H9 (cell line): ENCODE measurements around the gene ZNF653. TPM values are rescaled to one million over a fixed set of nuclear protein-coding genes. Genes with fewer than 3 reads are reported as not detected.

Experiments used
- DNase-seq: peaks from one replicate; pipeline ENCODE4 v3.0.0-alpha.2; 2017
- H2AFZ ChIP-seq: one replicate; pipeline ENCODE4 v1.6.1; 2013; ENCODE audit warnings: mild to moderate bottlenecking, low read length, control low read depth, moderate library complexity
- H2AK5ac ChIP-seq: 2 replicates; pipeline ENCODE4 v1.6.1; 2013; ENCODE audit warnings: low read length, control low read depth, mixed read lengths; ENCODE audit not compliant: insufficient read length
- H2BK120ac ChIP-seq: one replicate; pipeline ENCODE4 v1.6.1; 2013; ENCODE audit warnings: low read depth, mild to moderate bottlenecking, low read length, control low read depth, inconsistent platforms; ENCODE audit not compliant: poor library complexity, severe bottlenecking
- H2BK12ac ChIP-seq: 2 replicates; pipeline ENCODE4 v1.6.1; 2013; ENCODE audit warnings: low read length, control low read depth, mixed read lengths, low read depth; ENCODE audit not compliant: insufficient read length
- H2BK15ac ChIP-seq: 2 replicates; pipeline ENCODE4 v1.6.1; 2013; ENCODE audit warnings: low read depth, low read length, control low read depth
- H2BK20ac ChIP-seq: one replicate; pipeline ENCODE4 v1.6.1; 2013; ENCODE audit warnings: low read depth, mild to moderate bottlenecking, low read length, control low read depth, inconsistent platforms; ENCODE audit not compliant: poor library complexity, severe bottlenecking
- H2BK5ac ChIP-seq: 2 replicates; pipeline ENCODE4 v1.6.1; 2013; ENCODE audit warnings: low read length, control low read depth, mixed read lengths; ENCODE audit not compliant: insufficient read length
- H3K14ac ChIP-seq: 2 replicates; pipeline ENCODE4 v1.6.1; 2013; ENCODE audit warnings: low read length, control low read depth; ENCODE audit not compliant: insufficient read depth
- H3K18ac ChIP-seq: 2 replicates; pipeline ENCODE4 v1.6.1; 2013; ENCODE audit warnings: low read depth, mild to moderate bottlenecking, mixed read lengths, low read length, control low read depth; ENCODE audit not compliant: insufficient read length
- H3K23ac ChIP-seq: 2 replicates; pipeline ENCODE4 v1.6.1; 2013; ENCODE audit warnings: low read length, control low read depth, mixed read lengths, low read depth; ENCODE audit not compliant: insufficient read length
- H3K23me2 ChIP-seq: 2 replicates; pipeline ENCODE4 v1.6.1; 2013; ENCODE audit warnings: low read depth, mild to moderate bottlenecking, mixed read lengths, low read length, control low read depth; ENCODE audit not compliant: insufficient read length, poor library complexity, severe bottlenecking
- H3K27ac ChIP-seq: 2 replicates; pipeline ENCODE4 v1.5.1; 2013; ENCODE audit warnings: low read length, control low read depth, mixed read lengths, low read depth; ENCODE audit not compliant: insufficient read length
- H3K27me3 ChIP-seq: 2 replicates; pipeline ENCODE4 v1.6.1; 2013; ENCODE audit warnings: low read length, control low read depth, inconsistent platforms; ENCODE audit not compliant: insufficient read depth
- H3K4ac ChIP-seq: 2 replicates; pipeline ENCODE4 v1.6.1; 2013; ENCODE audit warnings: low read depth, mild to moderate bottlenecking, control low read depth, inconsistent platforms, low read length, moderate library complexity
- H3K4me1 ChIP-seq: 2 replicates; pipeline ENCODE4 v1.6.1; 2013; ENCODE audit warnings: low read length, control low read depth, inconsistent platforms; ENCODE audit not compliant: insufficient read depth
- H3K4me2 ChIP-seq: 2 replicates; pipeline ENCODE4 v1.6.1; 2013; ENCODE audit warnings: low read length, control low read depth, mixed read lengths; ENCODE audit not compliant: insufficient read length, insufficient read depth
- H3K56ac ChIP-seq: 2 replicates; pipeline ENCODE4 v1.6.1; 2013; ENCODE audit warnings: low read depth, mild to moderate bottlenecking, mixed read lengths, low read length, control low read depth; ENCODE audit not compliant: insufficient read length
- H3K79me1 ChIP-seq: 2 replicates; pipeline ENCODE4 v1.6.1; 2013; ENCODE audit warnings: low read depth, mild to moderate bottlenecking, moderate library complexity, low read length, control low read depth, inconsistent platforms; ENCODE audit not compliant: insufficient read depth, poor library complexity, severe bottlenecking
- H3K79me2 ChIP-seq: 2 replicates; pipeline ENCODE4 v1.6.1; 2013; ENCODE audit warnings: low read length, control low read depth, inconsistent platforms; ENCODE audit not compliant: insufficient read depth
- H3K9ac ChIP-seq: 2 replicates; pipeline ENCODE4 v1.6.1; 2013; ENCODE audit warnings: low read length, control low read depth, mixed read lengths; ENCODE audit not compliant: insufficient read length; ENCODE audit errors: extremely low read depth
- H3K9me3 ChIP-seq: one replicate; pipeline ENCODE4 v1.6.1; 2013; ENCODE audit warnings: low read depth, low read length, inconsistent platforms; ENCODE audit not compliant: control insufficient read depth
- H3T11ph ChIP-seq: one replicate; pipeline ENCODE4 v1.6.1; 2013; ENCODE audit warnings: mild to moderate bottlenecking, low read length, control low read depth, inconsistent platforms
- H4K20me1 ChIP-seq: one replicate; pipeline ENCODE4 v1.6.1; 2013; ENCODE audit not compliant: control insufficient read depth, insufficient read length, insufficient read depth
- H4K5ac ChIP-seq: 2 replicates; pipeline ENCODE4 v1.6.1; 2013; ENCODE audit warnings: low read depth, mild to moderate bottlenecking, mixed read lengths, low read length, control low read depth; ENCODE audit not compliant: insufficient read length
- H4K8ac ChIP-seq: replicated peaks from 2 replicates; pipeline ENCODE4 v1.6.1; 2013; ENCODE audit warnings: low read length, control low read depth, mixed read lengths, low read depth; ENCODE audit not compliant: insufficient read length
- H4K91ac ChIP-seq: 2 replicates; pipeline ENCODE4 v1.6.1; 2013; ENCODE audit warnings: low read depth, mild to moderate bottlenecking, moderate library complexity, mixed read lengths, low read length, control low read depth; ENCODE audit not compliant: insufficient read length
- H3K27ac Mint-ChIP-seq, 3 experiments: 2 replicates in 2 of 3; 3 replicates in 1 of 3; pipeline ENCODE4 v1.8.0; 2020 to 2021; ENCODE audit warnings: mixed read lengths in 3 of 3, mild to moderate bottlenecking in 1 of 3, moderate library complexity in 1 of 3
- H3K27me3 Mint-ChIP-seq: 2 replicates; pipeline ENCODE4 v1.8.0; 2021; ENCODE audit warnings: low read depth, mild to moderate bottlenecking, moderate library complexity, mixed read lengths
- H3K36me3 Mint-ChIP-seq, 3 experiments: 2 replicates in 2 of 3; 3 replicates in 1 of 3; pipeline ENCODE4 v1.8.0; 2020 to 2021; ENCODE audit warnings: low read depth in 3 of 3, mixed read lengths in 3 of 3; ENCODE audit not compliant: insufficient read depth in 1 of 3
- H3K4me1 Mint-ChIP-seq, 2 experiments: 2 replicates each; pipeline ENCODE4 v1.8.0; 2020; ENCODE audit warnings: mixed read lengths in 2 of 2
- H3K4me3 Mint-ChIP-seq, 2 experiments: 2 replicates in 1 of 2; 3 replicates in 1 of 2; pipeline ENCODE4 v1.8.0; 2020 to 2021; ENCODE audit warnings: mild to moderate bottlenecking in 2 of 2, mixed read lengths in 2 of 2, moderate library complexity in 1 of 2
- H3K9me3 Mint-ChIP-seq, 2 experiments: 2 replicates in 1 of 2; 3 replicates in 1 of 2; pipeline ENCODE4 v1.8.0; 2020; ENCODE audit warnings: mild to moderate bottlenecking in 2 of 2, mixed read lengths in 2 of 2, moderate library complexity in 1 of 2
- CTCF ChIP-seq: fragments of 200-600 bp; sonication (generic); conservative IDR thresholded peaks from 3 replicates; pipeline ENCODE4 v1.8.0; 2021; ENCODE audit warnings: antibody characterized with exemption, mild to moderate bottlenecking
- WGBS: extraction: QIAGEN DNeasy Blood & Tissue Kit; methylation state at CpG from one replicate; pipeline ENCODE4 v1.1.7; 2013; ENCODE audit warnings: missing lambda C conversion rate, low lambda C conversion rate, mixed read lengths; ENCODE audit not compliant: insufficient read length; ENCODE audit errors: extremely low coverage; 5-methylcytosine and 5-hydroxymethylcytosine counted together
- total RNA-seq: library from RNA; stranded (reverse); gene quantifications from 2 replicates; pipeline ENCODE4 v1.2.1, GENCODE V29; 2021

ZNF653 gene
- total RNA-seq, 1 experiment from 2014 or later = 11.6 TPM

DNA sequence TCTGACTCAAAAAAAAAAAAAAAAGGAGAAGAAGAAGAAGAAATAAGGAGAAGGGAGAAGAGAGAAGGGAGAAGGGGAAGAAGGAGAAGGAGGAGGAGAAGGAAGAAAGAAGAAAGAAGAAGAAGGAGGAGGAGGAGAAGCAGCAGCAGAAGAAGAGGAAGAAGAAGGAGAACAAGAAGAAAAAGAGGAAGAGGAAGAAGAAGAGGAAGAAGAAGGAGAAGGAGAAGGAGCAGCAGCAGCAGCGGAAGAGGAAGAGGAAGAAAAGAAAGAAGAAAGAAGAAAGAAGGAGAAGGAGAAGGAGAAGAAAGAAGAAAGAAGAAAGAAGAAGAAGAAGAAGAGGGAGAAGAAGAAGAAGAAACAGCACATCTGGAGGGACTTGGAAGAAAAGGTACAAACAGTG is 28.9 kb upstream of the ZNF653 start:
- Histone ChIP-seq H2BK5ac (no peak overlapping the region), H3K18ac (no peak overlapping the region), H3K79me1 (no peaks in the 10 kb centered on the region), H2BK120ac (no peak overlapping the region), H3K23ac (no peak overlapping the region), H3K14ac (no peak overlapping the region), H2BK12ac (no peak overlapping the region), H4K91ac (no peak overlapping the region), H3K27ac (no peak overlapping the region), H3K9me3 (no peaks in the 10 kb centered on the region), H3K56ac (no peak overlapping the region), H3K4ac (no peak overlapping the region), H3K9ac (no peak overlapping the region), H4K5ac (no peak overlapping the region), H2AFZ (no peak overlapping the region), H2BK15ac (no peak overlapping the region), H3K79me2 (no peaks in the 10 kb centered on the region), H2AK5ac (no peak overlapping the region), H3K4me2 (no peak overlapping the region), H3K4me1 (no peaks in the 10 kb centered on the region), H4K8ac (no peak overlapping the region), H3K23me2 (peaks cover 2% of the 10 kb centered on the region), H3K27me3 (no peaks in the 10 kb centered on the region), H2BK20ac (no peak overlapping the region), H4K20me1 (no peaks in the 10 kb centered on the region), H3T11ph (no peak overlapping the region)
- H3K4me3 Mint-ChIP-seq = peak overlapping the region in 1 of 2 experiments; percentile 3; a peak in 1 of 5 replicates
- no peak overlapping the region; a peak in 1 of 7 replicates for H3K27ac Mint-ChIP-seq
- no peaks in the 10 kb centered on the region; a peak in 1 of 5 replicates for H3K9me3 Mint-ChIP-seq
- DNase-seq = no peak
- no peaks in the 10 kb centered on the region for H3K36me3 Mint-ChIP-seq
- no CpG with 5 or more reads among the region's 1 CpG for WGBS
- H3K4me1 Mint-ChIP-seq = peaks cover 10 to 22% of the 10 kb centered on the region in 2 experiments
- H3K27me3 Mint-ChIP-seq = peaks cover 20% of the 10 kb centered on the region
- no peak for TF ChIP-seq CTCF
